Activated CD8-positive, alpha-beta memory T cell treated with anti-CD3 and anti-CD28 coated beads, Interleukin-2, amount 50 U/mL, for 4 hours (primary cell): ENCODE measurements around the gene FAM174A.
A peak's percentile ranks its signal among the peaks of the same experiment; 100 is the strongest.

ENCODE experiments used
- DNase-seq: peaks from one replicate; pipeline ENCODE4 v3.0.0-alpha.2; 2020

Gene FAM174A

DNA sequence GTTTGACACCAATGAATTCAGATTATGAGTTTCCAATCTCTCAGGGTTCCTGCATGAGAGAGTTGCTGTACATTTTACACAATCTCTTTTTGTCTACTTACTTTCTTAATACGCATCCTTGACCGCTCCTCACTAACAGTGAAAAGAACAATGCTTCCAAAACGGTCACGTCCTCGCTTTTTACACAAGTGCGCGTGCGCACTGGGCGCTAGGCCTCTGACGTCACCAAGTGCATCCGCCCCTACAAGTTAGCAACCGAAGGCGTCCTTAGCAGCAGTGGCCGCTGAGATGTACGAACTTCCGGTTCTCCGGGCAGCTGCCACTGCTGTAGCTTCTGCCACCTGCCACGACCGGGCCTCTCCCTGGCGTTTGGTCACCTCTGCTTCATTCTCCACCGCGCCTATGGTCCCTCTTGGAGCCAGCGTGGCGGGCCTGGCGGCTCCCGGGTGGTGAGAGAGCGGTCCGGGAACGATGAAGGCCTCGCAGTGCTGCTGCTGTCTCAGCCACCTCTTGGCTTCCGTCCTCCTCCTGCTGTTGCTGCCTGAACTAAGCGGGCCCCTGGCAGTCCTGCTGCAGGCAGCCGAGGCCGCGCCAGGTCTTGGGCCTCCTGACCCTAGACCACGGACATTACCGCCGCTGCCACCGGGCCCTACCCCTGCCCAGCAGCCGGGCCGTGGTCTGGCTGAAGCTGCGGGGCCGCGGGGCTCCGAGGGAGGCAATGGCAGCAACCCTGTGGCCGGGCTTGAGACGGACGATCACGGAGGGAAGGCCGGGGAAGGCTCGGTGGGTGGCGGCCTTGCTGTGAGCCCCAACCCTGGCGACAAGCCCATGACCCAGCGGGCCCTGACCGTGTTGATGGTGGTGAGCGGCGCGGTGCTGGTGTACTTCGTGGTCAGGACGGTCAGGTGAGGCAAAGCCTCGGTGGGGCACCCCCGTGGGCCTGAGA, at the start of gene FAM174A:
TSS of gene FAM174A (plus strand) at position 315 of the 946 bp plus-strand sequence. CDS start at position 472, 157 bp downstream.
- peak; percentile 94 for DNase-seq

- DNase-seq = no peak
Measured at GRCh38 chr5:100493996-100494395, 41.2 kb upstream of the FAM174A start.

DNA sequence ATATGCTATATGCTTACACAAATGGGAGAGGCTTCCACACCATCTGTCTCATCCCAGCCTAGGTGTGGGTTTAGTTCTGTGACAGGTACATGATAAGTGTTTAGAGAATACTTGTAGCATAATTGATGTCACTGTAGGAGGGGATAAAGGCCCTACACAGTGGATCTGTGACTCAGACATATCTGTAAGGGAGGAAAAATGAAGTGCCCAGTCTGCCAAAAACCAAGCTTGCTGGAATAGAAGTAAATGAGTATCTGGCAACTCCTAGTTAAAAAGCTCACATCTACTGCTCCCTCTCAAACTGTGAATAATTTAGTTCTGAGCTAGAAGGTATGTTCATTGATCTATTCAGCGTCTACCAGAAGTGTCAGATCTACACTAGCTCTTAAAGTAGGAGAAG, 38.9 kb upstream of the FAM174A start:
- no peak for DNase-seq

GRCh38 chr5:100502684-100503083, 32.5 kb upstream of the FAM174A start:
- DNase-seq = no peak

GRCh38 chr5:100505984-100506670, 29.0 kb upstream of the FAM174A start:
- DNase-seq = no peak

DNA sequence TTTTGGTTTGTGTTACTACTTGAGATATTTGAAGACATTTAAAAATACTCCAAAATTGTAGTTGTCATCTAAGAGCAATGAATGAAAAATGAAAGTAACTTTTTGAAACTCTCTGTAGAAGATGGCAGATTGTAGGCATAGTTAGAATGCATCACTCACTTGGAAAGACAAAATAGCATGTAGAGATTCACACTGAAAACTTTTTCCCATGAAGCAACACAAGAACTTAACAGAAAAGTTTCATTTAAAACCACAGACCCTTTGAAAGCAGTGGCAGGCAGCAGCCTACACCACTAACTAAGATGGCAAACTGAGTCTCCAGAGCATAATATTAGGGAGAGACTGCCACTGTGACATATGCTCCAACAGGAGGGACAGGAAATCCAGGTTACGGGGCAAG, 18.9 kb upstream of the FAM174A start:
- DNase-seq = no peak

GRCh38 chr5:100517301-100517974, 17.7 kb upstream of the FAM174A start:
- DNase-seq = no peak

- no peak for DNase-seq
Measured at GRCh38 chr5:100518377-100518776, 16.8 kb upstream of the FAM174A start.

DNA sequence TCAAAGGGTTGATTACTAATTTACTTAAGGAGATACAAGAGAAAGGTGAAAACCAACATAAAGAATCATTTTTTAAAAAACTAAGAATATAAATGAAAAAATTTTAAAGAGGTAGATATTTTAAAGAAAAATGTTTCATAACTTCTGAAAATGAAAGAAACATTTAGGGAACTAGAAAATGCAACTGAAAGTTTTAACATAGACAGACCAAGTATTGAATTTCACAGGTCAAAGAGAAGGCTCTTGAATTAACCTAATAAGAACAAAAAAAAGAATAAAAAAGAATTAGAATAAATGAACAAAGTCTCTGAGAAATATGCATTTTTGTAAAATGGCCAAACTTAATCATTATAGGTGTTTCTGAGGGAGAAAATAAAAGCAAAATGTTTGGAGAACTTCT, 16.1 kb upstream of the FAM174A start:
- no peak for DNase-seq

DNA sequence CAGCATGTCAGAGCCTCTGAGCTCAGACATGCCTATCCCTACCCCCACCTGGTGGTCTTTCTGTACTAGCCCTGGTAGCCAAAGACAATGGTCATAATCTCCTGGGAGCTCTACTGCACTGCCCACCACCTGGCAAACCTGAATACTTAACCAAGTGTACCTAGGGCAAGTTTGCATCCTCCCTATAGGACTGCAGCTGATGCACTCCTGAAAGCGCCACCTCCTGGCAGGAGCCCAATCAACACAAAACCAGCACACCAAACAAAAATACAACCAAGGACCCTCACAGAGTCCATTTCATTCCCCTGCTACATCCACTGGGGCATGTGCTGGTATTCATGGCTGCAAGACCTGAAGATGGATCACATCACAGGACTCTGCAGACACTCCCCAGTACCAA, 14.8 kb upstream of the FAM174A start:
- DNase-seq = no peak

- DNase-seq = no peak
Measured at GRCh38 chr5:100537946-100538345, 2.8 kb downstream of the FAM174A start.

GRCh38 chr5:100539519-100539918, 4.3 kb downstream of the FAM174A start:
- DNase-seq = no peak

DNA sequence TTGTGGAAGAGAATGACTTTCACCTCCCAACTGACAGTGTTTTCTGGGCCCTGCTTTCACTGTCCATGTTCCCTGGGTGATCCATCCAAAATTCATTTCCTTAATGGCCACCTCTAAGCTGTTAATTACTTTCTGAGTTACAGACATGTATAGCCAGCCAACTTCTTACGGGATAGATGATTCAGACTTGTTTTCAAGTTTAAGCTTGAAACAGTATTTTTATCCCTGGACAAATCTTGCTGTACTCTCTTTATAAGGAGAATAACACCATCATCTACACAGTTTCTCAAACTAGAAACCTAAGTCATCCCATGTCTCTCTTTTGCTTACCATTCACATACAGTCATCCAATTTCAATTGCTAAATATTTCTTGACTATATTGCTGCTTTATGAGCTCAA, 6.9 kb downstream of the FAM174A start:
- no peak for DNase-seq

DNA sequence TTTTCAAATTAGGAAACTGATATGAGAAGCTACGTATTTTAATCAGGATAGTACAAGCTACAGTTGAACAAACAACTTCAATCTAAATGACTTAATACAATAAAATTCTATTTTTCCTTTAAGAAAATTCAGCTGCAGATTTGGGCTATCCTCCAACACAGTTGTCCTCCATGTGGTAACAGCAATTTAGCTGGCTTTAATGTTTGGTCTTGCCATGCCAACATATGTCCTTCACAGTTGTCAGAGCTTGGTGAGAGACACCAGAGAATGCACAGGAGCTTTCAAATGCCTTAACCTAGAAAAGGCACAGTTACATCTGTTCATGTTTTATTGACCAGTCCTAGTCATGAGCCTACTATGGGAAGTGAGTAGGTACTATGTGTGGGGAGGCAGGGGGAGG, 10.8 kb downstream of the FAM174A start:
- no peak for DNase-seq

DNA sequence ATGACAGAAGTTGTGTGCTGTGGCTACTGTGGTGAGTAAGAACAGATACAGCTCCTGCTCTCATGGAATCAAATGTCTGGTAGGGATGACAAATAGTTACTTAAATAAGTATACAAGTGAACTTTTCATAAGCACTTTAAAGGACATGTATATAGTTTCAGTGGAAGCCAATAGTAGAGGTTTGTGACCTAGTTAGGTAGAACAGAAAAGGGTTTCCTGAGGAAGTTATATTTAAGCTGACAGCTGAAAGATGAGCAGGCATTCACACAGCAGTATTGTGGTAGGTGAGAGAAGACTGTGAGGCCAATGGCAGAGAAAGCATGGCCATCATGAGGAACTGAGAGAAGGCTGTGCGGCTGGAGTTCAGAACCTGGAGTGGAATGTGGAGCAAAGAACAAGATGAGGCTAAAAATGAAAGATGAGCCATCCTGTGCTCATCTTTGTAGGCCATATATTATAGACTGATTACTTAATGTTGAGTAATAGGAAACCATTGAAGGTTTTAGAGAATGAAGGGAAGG, 15.4 kb downstream of the FAM174A start:
- DNase-seq = no peak

- DNase-seq = no peak
Measured at GRCh38 chr5:100551183-100551582, 16.0 kb downstream of the FAM174A start.

DNA sequence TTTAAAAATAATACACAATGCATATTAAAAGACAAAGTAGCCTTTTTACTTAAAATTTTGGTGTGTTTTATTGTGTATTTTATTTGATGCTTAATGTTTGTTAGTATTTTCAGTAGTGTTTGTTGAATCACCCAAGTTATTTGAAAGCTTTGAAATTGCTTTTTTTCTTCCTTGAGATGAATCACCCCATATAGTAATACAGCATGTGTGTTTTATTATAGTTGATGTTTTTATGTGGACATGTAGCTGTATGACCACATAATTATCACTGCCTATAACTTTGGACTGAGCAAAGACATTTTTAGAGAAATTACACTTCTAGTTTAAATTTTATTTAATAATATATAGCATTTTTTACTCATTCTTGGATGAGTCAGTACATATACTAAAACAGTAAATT, 18.0 kb downstream of the FAM174A start:
- no peak for DNase-seq

DNA sequence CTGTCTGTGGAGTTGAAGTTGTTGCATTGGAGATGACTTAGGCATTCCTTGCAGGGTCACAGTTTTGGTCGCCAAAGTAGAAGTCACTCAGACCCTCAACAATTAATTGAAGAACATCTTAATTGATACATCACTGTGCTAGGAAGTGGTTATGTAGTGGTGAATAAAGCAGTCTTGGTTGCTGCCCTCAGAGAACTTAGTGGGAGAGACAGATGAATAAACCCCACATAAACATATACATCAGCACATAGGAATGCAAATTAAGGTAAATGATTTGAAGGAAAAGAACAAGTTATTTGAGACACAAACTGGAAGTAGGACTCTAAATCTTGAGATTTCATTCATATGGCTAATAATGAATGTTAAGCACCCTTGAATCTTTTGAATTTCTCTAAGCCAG, 25.7 kb downstream of the FAM174A start:
- no peak for DNase-seq

GRCh38 chr5:100562821-100563220, 27.6 kb downstream of the FAM174A start:
- DNase-seq = no peak

DNA sequence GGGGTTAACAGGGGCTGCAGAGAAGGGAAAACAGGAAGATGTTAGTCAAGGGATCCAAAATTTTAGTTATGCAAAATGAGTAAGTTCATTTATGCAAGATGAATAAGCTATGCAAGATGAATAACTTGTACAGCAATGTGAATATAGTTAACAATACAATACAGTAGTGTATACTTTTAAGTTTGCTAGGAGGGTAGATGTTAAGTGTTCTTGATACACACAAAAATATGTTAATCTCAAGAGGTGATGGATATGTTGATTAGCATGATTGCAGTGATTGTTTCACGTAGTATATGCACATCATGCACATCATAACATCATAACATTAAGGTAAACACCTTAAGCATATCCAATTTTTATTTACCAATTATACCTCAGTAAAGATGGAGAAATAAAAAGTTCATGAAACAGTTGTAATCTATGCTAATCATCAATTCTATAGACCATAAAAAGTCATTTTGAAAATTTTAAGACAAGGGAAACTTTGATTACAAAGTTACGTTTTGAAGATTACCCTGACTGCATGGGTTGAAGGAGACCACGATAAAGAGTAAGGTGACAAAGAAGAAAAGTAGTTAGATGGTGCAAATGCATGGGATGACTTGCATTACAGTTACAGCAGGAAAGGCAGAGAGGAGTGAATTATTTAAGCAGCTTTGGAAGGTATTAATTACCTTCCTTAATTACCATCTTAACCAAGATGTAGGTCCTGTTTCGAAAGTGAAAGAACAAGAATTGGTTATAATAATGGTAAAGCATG, 31.4 kb downstream of the FAM174A start:
- no peak for DNase-seq

DNA sequence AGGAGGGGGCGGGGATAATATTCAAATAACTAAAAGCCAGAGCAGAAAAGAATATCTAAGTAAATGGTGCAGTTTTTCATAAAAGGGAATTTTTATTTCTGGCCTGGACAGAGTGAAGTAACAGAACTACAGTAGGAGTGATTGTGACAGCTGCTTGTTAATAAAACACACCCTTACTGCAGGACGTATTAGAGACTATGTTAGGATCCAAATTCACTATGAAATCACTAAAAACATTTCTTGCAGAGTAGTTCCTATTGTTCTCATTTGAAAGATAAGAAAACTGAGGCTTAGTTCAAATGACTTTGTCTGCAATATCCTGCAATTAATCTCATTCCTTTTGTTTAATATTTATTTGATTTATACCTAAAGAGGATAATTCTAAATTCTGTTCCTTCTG, 39.5 kb downstream of the FAM174A start:
- no peak for DNase-seq

GRCh38 chr5:100575815-100576214, 40.6 kb downstream of the FAM174A start:
- no peak for DNase-seq
